ENCODE data around the gene QRSL1. TPM values are rescaled to one million over a fixed set of nuclear protein-coding genes. Genes with fewer than 3 reads are reported as not detected.

QRSL1 gene
- total RNA-seq, 1 experiment from 2014 or later: 13.4 TPM

- H3F3A ChIP-seq (ENCODE audit: insufficient read depth, low read depth): no peaks in the 10 kb centered on the region
- no peaks in the 10 kb centered on the region for H3K27me3 ChIP-seq (ENCODE audit: insufficient read depth, low read depth)
- H4K20me1 ChIP-seq (ENCODE audit: insufficient read depth): no peaks in the 10 kb centered on the region
- no peaks in the 10 kb centered on the region for H3K79me2 ChIP-seq (ENCODE audit: low read depth)
- no peaks in the 10 kb centered on the region for H3K4me1 ChIP-seq (replicated peaks; ENCODE audit: insufficient read depth)
- no peak for TF ChIP-seq EZH2 (IDR thresholded peaks at IDR 0.05; ENCODE audit: low read depth)
- TF ChIP-seq, protein P1, sequence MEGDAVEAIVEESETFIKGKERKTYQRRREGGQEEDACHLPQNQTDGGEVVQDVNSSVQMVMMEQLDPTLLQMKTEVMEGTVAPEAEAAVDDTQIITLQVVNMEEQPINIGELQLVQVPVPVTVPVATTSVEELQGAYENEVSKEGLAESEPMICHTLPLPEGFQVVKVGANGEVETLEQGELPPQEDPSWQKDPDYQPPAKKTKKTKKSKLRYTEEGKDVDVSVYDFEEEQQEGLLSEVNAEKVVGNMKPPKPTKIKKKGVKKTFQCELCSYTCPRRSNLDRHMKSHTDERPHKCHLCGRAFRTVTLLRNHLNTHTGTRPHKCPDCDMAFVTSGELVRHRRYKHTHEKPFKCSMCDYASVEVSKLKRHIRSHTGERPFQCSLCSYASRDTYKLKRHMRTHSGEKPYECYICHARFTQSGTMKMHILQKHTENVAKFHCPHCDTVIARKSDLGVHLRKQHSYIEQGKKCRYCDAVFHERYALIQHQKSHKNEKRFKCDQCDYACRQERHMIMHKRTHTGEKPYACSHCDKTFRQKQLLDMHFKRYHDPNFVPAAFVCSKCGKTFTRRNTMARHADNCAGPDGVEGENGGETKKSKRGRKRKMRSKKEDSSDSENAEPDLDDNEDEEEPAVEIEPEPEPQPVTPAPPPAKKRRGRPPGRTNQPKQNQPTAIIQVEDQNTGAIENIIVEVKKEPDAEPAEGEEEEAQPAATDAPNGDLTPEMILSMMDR (conservative IDR thresholded peaks at IDR 0.05): no peak
- POLR2A ChIA-PET (ENCODE audit: unreplicated experiment): no interaction called here
- no peaks in the 10 kb centered on the region for H3K9me3 ChIP-seq (ENCODE audit: insufficient read depth, low read depth)
- BruUV-seq (replicated peaks): no TSS peak
- CTCF ChIA-PET: no interaction called here
- no peak overlapping the region for H3K4me2 ChIP-seq
- H3K36me3 ChIP-seq (ENCODE audit: low read depth): no peaks in the 10 kb centered on the region
- intact Hi-C loops (cut with micrococcal nuclease; ENCODE audit: unreplicated experiment): no loop called here
- no peak overlapping the region for H2AFZ ChIP-seq
- H3K27ac ChIP-seq: no peak overlapping the region
- no peaks in the 10 kb centered on the region for H3K9me2 ChIP-seq (ENCODE audit: insufficient read depth)
- no peak overlapping the region for H3K4me3 ChIP-seq
- no peak for DNase-seq
These were observed 86.5 kb downstream of the QRSL1 start for GRCh38 chr6:106715922-106716321.

GRCh38 chr6:106716966-106717365, 87.6 kb downstream of the QRSL1 start:
- no peaks in the 10 kb centered on the region for H3K27me3 ChIP-seq (ENCODE audit: insufficient read depth, low read depth)
- H3K4me3 ChIP-seq: no peak overlapping the region
- H3K36me3 ChIP-seq (ENCODE audit: low read depth): no peaks in the 10 kb centered on the region
- H3K9me2 ChIP-seq (ENCODE audit: insufficient read depth): no peaks in the 10 kb centered on the region
- no peak for DNase-seq
- BruUV-seq (replicated peaks): no TSS peak
- ChIA-PET CTCF (no interaction called here), POLR2A (ENCODE audit: unreplicated experiment) (no interaction called here)
- TF ChIP-seq, protein P1 (conservative IDR thresholded peaks at IDR 0.05): no peak
- TF ChIP-seq EZH2 (IDR thresholded peaks at IDR 0.05; ENCODE audit: low read depth): no peak
- intact Hi-C loops (cut with micrococcal nuclease; ENCODE audit: unreplicated experiment): no loop called here
- H3K4me2 ChIP-seq: no peak overlapping the region
- H3K27ac ChIP-seq: no peak overlapping the region
- no peaks in the 10 kb centered on the region for H3F3A ChIP-seq (ENCODE audit: insufficient read depth, low read depth)
- no peaks in the 10 kb centered on the region for H4K20me1 ChIP-seq (ENCODE audit: insufficient read depth)
- H3K9me3 ChIP-seq (ENCODE audit: insufficient read depth, low read depth): no peaks in the 10 kb centered on the region
- peaks cover 8% of the 10 kb centered on the region for H3K4me1 ChIP-seq (replicated peaks; ENCODE audit: insufficient read depth)
- no peak overlapping the region for H2AFZ ChIP-seq
- H3K79me2 ChIP-seq (ENCODE audit: low read depth): no peaks in the 10 kb centered on the region

Other genes with a start within 250 kb of the QRSL1 start
- gene RTN4IP1, start 80 bp upstream of the QRSL1 start, total RNA-seq (2021): 8.1 and 10.0 TPM in 2 replicates

Data from PC-9 (cell line).